ENCODE results near the gene FARSA.

The FARSA gene

DNA sequence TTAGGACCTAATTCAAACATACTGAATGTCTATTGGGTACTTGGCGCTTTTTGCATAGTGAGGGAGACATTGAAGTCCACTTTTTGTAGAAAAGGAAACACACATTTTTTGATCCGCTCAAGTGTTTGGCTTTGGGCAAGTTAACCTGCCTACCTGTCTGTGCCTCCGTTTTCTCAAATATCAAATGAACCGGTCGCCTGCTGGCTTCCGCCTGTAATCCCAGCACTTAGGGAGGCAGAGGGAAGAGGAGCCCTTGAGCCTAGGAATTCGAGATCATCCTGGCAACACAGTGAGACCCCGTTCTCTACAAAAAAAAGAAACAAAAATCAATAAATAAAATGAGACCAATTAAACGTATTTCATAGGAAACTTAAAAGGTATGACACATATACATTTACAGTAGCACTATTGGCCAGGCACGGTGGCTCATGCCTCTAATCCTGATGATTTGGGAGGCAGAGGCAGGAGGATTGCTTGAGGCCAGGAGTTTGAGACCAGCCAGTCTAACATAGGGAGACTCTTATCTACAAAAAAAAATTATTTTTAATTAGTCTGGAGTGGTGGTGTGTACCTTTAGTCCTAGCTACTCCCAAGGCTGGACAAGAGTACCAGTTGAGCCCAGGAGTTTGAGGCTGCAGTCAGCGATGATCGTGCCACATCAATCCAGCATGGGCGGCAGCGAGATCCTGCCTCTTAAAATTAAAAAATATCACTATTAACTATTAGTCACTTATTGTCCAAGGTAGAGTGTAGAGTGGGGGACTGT is 13.4 kb upstream of the FARSA start:
- peaks cover 24% of the 10 kb centered on the region for H3K79me2 ChIP-seq (ENCODE audit: insufficient read depth, low read depth)
- no peak overlapping the region for H3K4me3 ChIP-seq (IDR thresholded peaks at IDR 0.05; ENCODE audit: insufficient read depth, low read depth, low read length)
- TF ChIP-seq, protein P1, sequence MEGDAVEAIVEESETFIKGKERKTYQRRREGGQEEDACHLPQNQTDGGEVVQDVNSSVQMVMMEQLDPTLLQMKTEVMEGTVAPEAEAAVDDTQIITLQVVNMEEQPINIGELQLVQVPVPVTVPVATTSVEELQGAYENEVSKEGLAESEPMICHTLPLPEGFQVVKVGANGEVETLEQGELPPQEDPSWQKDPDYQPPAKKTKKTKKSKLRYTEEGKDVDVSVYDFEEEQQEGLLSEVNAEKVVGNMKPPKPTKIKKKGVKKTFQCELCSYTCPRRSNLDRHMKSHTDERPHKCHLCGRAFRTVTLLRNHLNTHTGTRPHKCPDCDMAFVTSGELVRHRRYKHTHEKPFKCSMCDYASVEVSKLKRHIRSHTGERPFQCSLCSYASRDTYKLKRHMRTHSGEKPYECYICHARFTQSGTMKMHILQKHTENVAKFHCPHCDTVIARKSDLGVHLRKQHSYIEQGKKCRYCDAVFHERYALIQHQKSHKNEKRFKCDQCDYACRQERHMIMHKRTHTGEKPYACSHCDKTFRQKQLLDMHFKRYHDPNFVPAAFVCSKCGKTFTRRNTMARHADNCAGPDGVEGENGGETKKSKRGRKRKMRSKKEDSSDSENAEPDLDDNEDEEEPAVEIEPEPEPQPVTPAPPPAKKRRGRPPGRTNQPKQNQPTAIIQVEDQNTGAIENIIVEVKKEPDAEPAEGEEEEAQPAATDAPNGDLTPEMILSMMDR (conservative IDR thresholded peaks at IDR 0.05; ENCODE audit: low read depth, low read length), result no peak
- peak overlapping the region; percentile 93 for H3K4me2 ChIP-seq
- H3K36me3 ChIP-seq (ENCODE audit: insufficient read depth), result peaks cover 13% of the 10 kb centered on the region
- H3K4me1 ChIP-seq (ENCODE audit: low read depth, poor library complexity, severe bottlenecking), result peaks cover 41% of the 10 kb centered on the region
- H3K27me3 ChIP-seq (ENCODE audit: insufficient read depth, low read depth), result no peaks in the 10 kb centered on the region
- peak overlapping the region; percentile 84; the same call in 1 of the 2 replicates for H3K27ac ChIP-seq
- no peak overlapping the region for H2AFZ ChIP-seq (ENCODE audit: low read depth)
- peak overlapping the region; percentile 87 for H3K9ac ChIP-seq
- H4K20me1 ChIP-seq (ENCODE audit: insufficient read depth), result no peaks in the 10 kb centered on the region

DNA sequence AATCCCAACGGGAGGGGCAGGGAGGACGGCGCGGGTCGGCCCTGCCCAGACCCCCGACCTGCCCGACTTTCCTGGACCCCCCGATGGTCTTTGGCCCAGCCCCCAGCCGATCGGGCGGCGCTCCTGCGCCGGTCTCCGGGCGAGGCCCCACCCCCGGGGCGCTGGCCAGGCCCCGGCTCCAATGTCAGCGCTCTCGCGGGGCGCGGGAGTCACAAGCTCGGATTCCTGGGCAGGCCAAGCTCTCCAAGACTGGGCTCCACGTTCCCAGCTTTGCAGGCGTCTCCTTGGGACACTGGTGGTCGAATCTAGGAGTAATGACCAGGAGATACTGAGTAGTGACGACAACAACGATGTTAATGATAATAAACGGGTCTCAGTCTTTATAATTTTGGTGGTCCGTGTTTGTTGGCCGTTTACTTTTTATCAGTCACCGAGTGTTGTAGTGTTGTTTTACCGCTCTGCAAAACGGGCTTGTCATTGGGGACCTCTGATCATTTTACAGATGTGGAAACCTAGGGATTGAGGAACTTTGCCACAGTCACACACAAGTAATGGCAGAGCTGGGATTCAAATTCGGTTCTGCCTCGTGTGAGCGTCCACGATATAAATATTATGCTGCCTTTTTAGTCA is 12.7 kb upstream of the FARSA start:
- Histone ChIP-seq H3K79me2 (ENCODE audit: insufficient read depth, low read depth) (peaks cover 31% of the 10 kb centered on the region), H4K20me1 (ENCODE audit: insufficient read depth) (no peaks in the 10 kb centered on the region), H2AFZ (ENCODE audit: low read depth) (no peak overlapping the region), H3K4me2 (peak overlapping the region; percentile 93), H3K27ac (peak overlapping the region; percentile 84), H3K36me3 (ENCODE audit: insufficient read depth) (peaks cover 19% of the 10 kb centered on the region), H3K4me3 (IDR thresholded peaks at IDR 0.05; ENCODE audit: insufficient read depth, low read depth, low read length) (no peak overlapping the region), H3K9ac (peak overlapping the region; percentile 87), H3K27me3 (ENCODE audit: insufficient read depth, low read depth) (no peaks in the 10 kb centered on the region), H3K4me1 (ENCODE audit: low read depth, poor library complexity, severe bottlenecking) (peaks cover 48% of the 10 kb centered on the region)
- TF ChIP-seq, protein P1 (conservative IDR thresholded peaks at IDR 0.05; ENCODE audit: low read depth, low read length), result no peak

DNA sequence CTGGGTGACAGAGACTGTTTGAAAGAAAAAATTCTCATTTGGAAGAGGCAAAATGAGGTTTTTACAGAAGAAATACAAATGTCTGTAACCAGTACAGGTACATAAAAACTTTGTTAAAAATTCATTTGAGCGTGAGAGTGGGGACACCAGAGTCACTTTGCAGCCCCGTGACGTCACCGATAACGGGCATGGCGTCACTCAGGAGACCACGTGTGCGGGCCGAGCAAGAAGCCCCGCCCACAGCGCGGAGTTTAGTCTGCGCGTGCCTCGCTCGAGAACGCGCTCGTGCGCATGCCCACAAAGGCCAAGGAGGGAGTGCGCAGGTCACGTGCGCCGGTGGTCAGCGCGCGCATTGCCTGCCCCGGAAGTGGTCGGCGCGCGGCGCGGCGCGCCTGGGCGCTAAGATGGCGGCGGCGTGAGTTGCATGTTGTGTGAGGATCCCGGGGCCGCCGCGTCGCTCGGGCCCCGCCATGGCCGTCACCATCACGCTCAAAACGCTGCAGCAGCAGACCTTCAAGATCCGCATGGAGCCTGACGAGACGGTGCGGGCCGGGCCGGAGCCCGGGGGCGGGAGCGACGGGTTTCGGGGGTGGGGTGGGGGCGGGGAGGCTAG is 12.1 kb upstream of the FARSA start, which contains the start of gene RAD23A:
RAD23A (plus strand) TSS at position 384 of the 613 bp plus-strand sequence; CDS start at position 471, 87 bp downstream.
- Histone ChIP-seq H3K36me3 (ENCODE audit: insufficient read depth) (peaks cover 25% of the 10 kb centered on the region), H3K79me2 (ENCODE audit: insufficient read depth, low read depth) (peaks cover 37% of the 10 kb centered on the region), H4K20me1 (ENCODE audit: insufficient read depth) (no peaks in the 10 kb centered on the region), H3K27ac (peak within 1 kb of the TSS; percentile 84), H3K27me3 (ENCODE audit: insufficient read depth, low read depth) (no peaks in the 10 kb centered on the region), H3K4me1 (ENCODE audit: low read depth, poor library complexity, severe bottlenecking) (peaks cover 54% of the 10 kb centered on the region), H3K4me2 (peak within 1 kb of the TSS; percentile 93), H2AFZ (ENCODE audit: low read depth) (no peak within 1 kb of the TSS), H3K4me3 (IDR thresholded peaks at IDR 0.05; ENCODE audit: insufficient read depth, low read depth, low read length) (no peak within 1 kb of the TSS), H3K9ac (peak within 1 kb of the TSS; percentile 87)
- TF ChIP-seq, protein P1 (conservative IDR thresholded peaks at IDR 0.05; ENCODE audit: low read depth, low read length), result no peak

DNA sequence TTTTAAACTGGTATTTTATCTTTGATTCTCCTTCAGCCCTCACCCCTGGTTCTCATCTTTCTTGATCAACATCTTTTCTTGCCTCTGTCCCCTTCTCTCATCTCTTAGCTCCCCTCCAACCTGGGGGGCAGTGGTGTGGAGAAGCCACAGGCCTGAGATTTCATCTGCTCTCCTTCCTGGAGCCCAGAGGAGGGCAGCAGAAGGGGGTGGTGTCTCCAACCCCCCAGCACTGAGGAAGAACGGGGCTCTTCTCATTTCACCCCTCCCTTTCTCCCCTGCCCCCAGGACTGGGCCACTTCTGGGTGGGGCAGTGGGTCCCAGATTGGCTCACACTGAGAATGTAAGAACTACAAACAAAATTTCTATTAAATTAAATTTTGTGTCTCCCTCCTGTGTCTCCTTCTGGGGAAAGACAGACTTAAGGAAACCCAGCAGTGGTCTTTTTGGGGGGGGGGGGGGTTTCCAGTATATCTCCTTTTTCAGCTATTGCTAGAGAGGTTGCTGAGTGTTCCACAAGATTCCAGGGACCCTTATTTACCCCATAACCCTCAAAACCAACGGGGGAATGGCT is 10.7 kb upstream of the FARSA start:
- peak overlapping the region; percentile 84; the same call in 1 of the 2 replicates for H3K27ac ChIP-seq
- H2AFZ ChIP-seq (ENCODE audit: low read depth), result no peak overlapping the region
- no peaks in the 10 kb centered on the region for H3K27me3 ChIP-seq (ENCODE audit: insufficient read depth, low read depth)
- peaks cover 11% of the 10 kb centered on the region for H4K20me1 ChIP-seq (ENCODE audit: insufficient read depth)
- H3K4me1 ChIP-seq (ENCODE audit: low read depth, poor library complexity, severe bottlenecking), result peaks cover 66% of the 10 kb centered on the region
- peaks cover 36% of the 10 kb centered on the region for H3K36me3 ChIP-seq (ENCODE audit: insufficient read depth)
- peaks cover 51% of the 10 kb centered on the region for H3K79me2 ChIP-seq (ENCODE audit: insufficient read depth, low read depth)
- no peak overlapping the region for H3K4me3 ChIP-seq (IDR thresholded peaks at IDR 0.05; ENCODE audit: insufficient read depth, low read depth, low read length)
- H3K4me2 ChIP-seq, result no peak overlapping the region; the same call in 1 of the 2 replicates
- H3K9ac ChIP-seq, result no peak overlapping the region
- TF ChIP-seq, protein P1 (conservative IDR thresholded peaks at IDR 0.05; ENCODE audit: low read depth, low read length), result no peak
